ENCODE results near the gene NUP188.
A peak's percentile ranks its signal among the peaks of the same experiment; 100 is the strongest.

NUP188 gene

GRCh38 chr9:128912270-128912853, 35.1 kb upstream of the NUP188 start:
- no peak for DNase-seq
- intact Hi-C loops (cut with DNase I; ENCODE audit: low total_unique reads) = no loop called here
- H3K27me3 ChIP-seq = no peaks in the 10 kb centered on the region

GRCh38 chr9:128913048-128913900, 34.2 kb upstream of the NUP188 start:
- H3K4me3 ChIP-seq = no peak overlapping the region
- peaks cover 19 to 94% (median 90%) of the 10 kb centered on the region in 4 donors for H3K4me1 ChIP-seq
- no peak for DNase-seq
- no peaks in the 10 kb centered on the region for H3K9me3 ChIP-seq
- TF ChIP-seq, protein P1, sequence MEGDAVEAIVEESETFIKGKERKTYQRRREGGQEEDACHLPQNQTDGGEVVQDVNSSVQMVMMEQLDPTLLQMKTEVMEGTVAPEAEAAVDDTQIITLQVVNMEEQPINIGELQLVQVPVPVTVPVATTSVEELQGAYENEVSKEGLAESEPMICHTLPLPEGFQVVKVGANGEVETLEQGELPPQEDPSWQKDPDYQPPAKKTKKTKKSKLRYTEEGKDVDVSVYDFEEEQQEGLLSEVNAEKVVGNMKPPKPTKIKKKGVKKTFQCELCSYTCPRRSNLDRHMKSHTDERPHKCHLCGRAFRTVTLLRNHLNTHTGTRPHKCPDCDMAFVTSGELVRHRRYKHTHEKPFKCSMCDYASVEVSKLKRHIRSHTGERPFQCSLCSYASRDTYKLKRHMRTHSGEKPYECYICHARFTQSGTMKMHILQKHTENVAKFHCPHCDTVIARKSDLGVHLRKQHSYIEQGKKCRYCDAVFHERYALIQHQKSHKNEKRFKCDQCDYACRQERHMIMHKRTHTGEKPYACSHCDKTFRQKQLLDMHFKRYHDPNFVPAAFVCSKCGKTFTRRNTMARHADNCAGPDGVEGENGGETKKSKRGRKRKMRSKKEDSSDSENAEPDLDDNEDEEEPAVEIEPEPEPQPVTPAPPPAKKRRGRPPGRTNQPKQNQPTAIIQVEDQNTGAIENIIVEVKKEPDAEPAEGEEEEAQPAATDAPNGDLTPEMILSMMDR (IDR thresholded peaks at IDR 0.05) = no peak
- H3K36me3 ChIP-seq = peaks cover 38 to 52% (median 51%) of the 10 kb centered on the region in 3 donors
- intact Hi-C loops (cut with DNase I; ENCODE audit: low total_unique reads) = no loop called here
- no peaks in the 10 kb centered on the region for H3K27me3 ChIP-seq
- H3K27ac ChIP-seq = peak overlapping the region; percentile 91 to 95

More at GRCh38 chr9:128912270-128912853, 35.1 kb upstream of the NUP188 start:
- Histone ChIP-seq H3K4me1 (peaks cover 19 to 85% (median 84%) of the 10 kb centered on the region in 4 donors), H3K9me3 (no peaks in the 10 kb centered on the region), H3K36me3 (peaks cover 41 to 57% (median 53%) of the 10 kb centered on the region in 3 donors), H3K27ac (peak overlapping the region; percentile 91 to 95), H3K4me3 (peak overlapping the region in 1 of 2 donors; percentile 4)
- TF ChIP-seq, protein P1 (IDR thresholded peaks at IDR 0.05) = no peak

- TF ChIP-seq, protein P1 (IDR thresholded peaks at IDR 0.05) = no peak
- peaks cover 19 to 100% (median 93%) of the 10 kb centered on the region in 4 donors for H3K4me1 ChIP-seq
- no peaks in the 10 kb centered on the region for H3K27me3 ChIP-seq
- no peak for DNase-seq
- no peak overlapping the region for H3K4me3 ChIP-seq
- H3K27ac ChIP-seq = peak overlapping the region; percentile 91 to 95
- H3K9me3 ChIP-seq = no peaks in the 10 kb centered on the region
- H3K36me3 ChIP-seq = peaks cover 29 to 50% (median 43%) of the 10 kb centered on the region in 3 donors
- intact Hi-C loops (cut with DNase I; ENCODE audit: low total_unique reads) = no loop called here
These were observed 33.3 kb upstream of the NUP188 start for GRCh38 chr9:128913995-128914772.

- H3K27ac ChIP-seq = peak overlapping the region; percentile 91 to 95
- H3K27me3 ChIP-seq = no peaks in the 10 kb centered on the region
- H3K4me1 ChIP-seq = peaks cover 19 to 100% (median 92%) of the 10 kb centered on the region in 4 donors
- intact Hi-C loops (cut with DNase I; ENCODE audit: low total_unique reads) = no loop called here
- TF ChIP-seq, protein P1 (IDR thresholded peaks at IDR 0.05) = no peak
- peaks cover 15 to 37% (median 23%) of the 10 kb centered on the region in 3 donors for H3K36me3 ChIP-seq
- peak overlapping the region in 1 of 2 donors; percentile 16 for H3K4me3 ChIP-seq
- H3K9me3 ChIP-seq = no peaks in the 10 kb centered on the region
- peak; percentile 77 to 90 for DNase-seq
These were observed 31.3 kb upstream of the NUP188 start for GRCh38 chr9:128916204-128916603.

DNA sequence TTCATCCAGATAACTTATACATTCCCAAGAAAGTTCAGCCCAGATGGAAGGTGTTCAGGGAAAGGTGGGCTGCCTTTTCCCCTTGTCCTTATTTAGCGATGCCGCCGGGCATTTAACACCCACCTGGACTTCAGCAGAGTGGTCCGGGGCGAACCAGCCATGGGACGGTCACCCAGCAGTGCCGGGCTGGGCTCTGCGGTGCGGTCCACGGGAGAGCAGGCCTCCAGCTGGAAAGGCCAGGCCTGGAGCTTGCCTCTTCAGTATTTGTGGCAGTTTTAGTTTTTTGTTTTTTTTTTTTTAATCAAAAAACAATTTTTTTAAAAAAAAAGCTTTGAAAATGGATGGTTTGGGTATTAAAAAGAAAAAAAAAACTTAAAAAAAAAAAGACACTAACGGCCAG, 30.8 kb upstream of the NUP188 start:
- TF ChIP-seq, protein P1 (IDR thresholded peaks at IDR 0.05) = no peak
- peaks cover 22 to 100% (median 92%) of the 10 kb centered on the region in 4 donors for H3K4me1 ChIP-seq
- no peaks in the 10 kb centered on the region for H3K27me3 ChIP-seq
- H3K9me3 ChIP-seq = no peaks in the 10 kb centered on the region
- H3K36me3 ChIP-seq = peaks cover 15 to 37% (median 22%) of the 10 kb centered on the region in 3 donors
- peak overlapping the region; percentile 91 to 95 for H3K27ac ChIP-seq
- intact Hi-C loops (cut with DNase I; ENCODE audit: low total_unique reads) = no loop called here
- peak overlapping the region; percentile 3 to 16 for H3K4me3 ChIP-seq
- DNase-seq = no peak
